ENCODE data around the gene PCBP3. TPM values are rescaled to one million over a fixed set of nuclear protein-coding genes. Genes with fewer than 3 reads are reported as not detected.
"Not testable (repeated sequence)": the region's sequence is repeated elsewhere in the genome, so short reads cannot be mapped to it uniquely, and the experiment has no call there.

PCBP3 gene
- polyA plus RNA-seq, 1 donor = 0.89 TPM

DNA sequence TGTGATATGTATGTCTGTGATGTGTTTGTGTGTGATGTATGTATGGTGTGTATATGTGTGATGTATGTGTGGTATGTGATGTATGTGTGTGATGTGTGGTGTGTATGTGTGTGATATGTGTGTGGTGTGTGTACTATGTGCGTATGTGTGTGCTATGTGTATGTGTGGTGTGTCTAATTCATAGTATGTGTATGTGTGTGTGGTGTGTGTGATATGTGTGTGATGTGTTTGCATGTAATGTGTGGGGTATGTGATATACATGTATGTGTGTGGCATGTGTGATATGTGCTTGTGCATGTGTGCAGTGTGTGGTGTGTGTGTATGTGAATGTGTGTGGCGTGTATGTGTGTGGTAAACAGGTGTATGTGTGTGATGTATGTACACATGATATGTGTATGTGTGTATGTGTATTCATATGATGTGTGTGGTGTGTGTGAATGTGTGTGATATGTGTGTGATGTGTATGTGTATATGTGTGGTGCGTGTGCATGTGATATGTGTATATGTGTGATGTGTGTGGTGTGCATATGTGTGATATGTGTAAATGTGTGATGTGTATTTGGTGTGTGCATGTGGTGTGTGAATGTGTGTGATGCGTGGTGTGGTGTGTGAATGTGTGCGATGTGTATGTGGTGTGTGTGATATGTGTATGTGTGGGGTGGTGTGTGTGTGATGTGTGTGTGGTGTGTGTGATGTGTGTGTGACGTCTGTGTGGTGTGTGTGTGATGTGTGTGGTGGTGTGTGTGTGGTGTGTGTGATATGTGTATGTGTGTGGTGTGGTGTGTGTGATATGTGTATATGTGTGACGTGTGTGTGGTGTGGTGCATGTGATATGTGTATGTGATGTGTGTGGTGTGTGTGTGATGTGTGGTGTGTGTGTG is 8.0 kb upstream of the PCBP3 start:
- DNase-seq (ENCODE audit: low read depth) = no peak

- DNase-seq (ENCODE audit: low read depth) = no peak
These were observed 7.1 kb upstream of the PCBP3 start for GRCh38 chr21:45636459-45636858.

GRCh38 chr21:45636951-45637646 is 6.4 kb upstream of the PCBP3 start:
- no peak for DNase-seq (ENCODE audit: low read depth)

DNA sequence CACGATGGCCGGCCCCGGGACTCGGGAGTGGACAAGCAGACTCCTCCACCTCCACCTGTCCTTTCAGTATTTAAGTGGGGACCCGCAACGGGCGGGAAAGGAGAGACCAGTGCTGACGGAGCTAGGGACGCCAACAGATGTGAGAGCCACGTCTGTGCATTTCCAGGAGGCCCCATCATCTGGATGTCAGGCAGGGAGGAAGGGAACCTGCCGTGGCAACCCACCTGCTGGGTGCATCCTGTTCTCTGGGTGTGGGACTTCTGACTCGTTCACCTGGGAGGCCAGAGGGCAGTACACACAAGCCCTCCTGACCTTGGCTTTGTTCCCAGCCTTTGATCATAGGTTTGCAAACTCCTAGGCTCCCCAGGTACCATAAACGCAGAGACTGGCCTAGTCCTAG is 5.6 kb upstream of the PCBP3 start:
- no peak for DNase-seq (ENCODE audit: low read depth)

DNA sequence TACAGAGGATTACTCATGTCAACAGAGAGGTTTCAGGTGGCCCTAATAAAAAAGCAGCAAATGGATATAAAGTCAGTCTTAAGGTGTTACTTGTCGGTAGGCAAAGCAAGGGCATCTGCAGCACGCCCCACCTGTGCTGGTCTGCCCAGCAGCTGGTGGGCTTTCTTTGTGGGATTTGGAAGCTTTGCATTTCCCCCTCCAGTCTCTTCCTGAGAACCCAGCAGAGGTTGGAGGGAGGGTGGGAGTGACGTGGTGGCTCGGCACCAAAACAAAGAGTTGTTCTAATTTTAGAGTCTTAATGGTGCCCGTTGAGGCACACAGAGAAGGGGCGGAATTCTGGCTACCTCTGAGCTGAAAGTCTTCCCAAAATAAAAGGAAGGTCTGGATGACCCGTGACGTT is 4.8 kb upstream of the PCBP3 start:
- no peak for DNase-seq (ENCODE audit: low read depth)

DNA sequence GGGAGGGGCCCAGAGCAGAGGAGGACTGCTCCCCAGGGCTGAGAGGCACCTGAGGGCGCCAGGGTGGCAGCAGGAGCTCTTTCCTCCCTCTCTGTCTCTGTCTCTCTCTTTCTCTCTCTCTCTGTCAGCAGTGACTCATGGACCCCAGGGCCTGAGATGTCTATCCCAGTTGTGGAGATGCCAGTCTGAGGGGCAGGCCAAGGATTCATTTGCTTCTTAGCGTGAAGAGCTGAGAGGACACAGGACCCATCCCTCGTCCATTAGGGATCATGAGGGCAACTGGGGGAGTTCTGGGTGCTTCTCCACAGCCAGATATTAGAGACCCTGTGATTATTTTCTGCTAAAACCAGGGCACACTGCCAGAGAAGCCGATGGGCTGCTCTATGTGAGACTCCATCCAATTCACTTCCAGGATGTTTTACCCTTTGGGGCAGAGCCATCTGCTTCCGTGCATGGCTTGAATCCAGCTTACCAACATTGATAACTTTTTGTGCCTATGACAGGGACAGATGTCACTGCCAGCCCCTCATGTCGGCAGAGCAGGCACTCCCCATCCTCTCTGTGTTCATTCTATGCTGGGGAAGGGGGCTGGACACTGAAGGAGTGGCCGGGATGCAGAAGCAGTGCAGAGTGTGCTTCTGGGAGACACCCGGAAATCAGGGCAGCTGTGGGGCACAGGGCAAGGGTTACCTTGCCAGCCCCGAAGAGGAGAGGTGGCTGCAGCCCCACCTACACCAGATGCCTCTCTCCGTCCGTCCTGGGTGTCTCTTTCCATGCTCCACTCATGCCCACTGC is 4.1 kb upstream of the PCBP3 start:
- DNase-seq (ENCODE audit: low read depth) = no peak

- DNase-seq (ENCODE audit: low read depth) = no peak
These were observed 3.3 kb upstream of the PCBP3 start for GRCh38 chr21:45640001-45640887.

DNA sequence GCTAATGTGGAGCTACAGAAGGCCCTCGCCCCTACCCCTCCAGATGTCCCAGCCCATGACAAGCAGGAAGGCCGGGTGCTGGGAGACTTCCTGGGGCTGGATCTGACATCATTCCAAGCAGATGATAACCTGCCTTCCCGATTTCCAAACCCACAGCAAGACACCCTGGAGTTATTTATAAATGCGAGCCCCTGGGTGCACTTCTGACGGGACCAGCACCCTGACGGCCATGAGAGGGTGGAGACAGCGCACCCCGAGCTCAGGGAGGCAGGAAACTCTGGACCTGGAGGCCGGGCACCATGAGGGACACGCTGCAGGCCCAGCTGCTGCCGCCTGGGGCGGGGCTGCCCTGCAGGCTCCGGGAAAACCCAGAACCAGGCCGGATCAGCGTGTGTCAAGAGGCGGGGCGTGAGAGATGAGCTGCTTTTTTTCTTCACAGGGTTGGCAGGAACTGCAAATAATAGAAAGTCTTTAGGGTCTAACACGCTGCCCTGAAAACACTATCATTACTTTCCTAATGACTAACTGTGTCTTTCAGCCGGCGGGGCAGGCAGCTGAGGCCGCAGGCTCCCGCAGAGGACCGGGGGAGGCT is 2.5 kb upstream of the PCBP3 start:
- no peak for DNase-seq (ENCODE audit: low read depth)

GRCh38 chr21:45641480-45642035 is 2.0 kb upstream of the PCBP3 start:
- no peak for DNase-seq (ENCODE audit: low read depth)

GRCh38 chr21:45642122-45642813 is 1.3 kb upstream of the PCBP3 start:
- no peak for DNase-seq (ENCODE audit: low read depth)

DNA sequence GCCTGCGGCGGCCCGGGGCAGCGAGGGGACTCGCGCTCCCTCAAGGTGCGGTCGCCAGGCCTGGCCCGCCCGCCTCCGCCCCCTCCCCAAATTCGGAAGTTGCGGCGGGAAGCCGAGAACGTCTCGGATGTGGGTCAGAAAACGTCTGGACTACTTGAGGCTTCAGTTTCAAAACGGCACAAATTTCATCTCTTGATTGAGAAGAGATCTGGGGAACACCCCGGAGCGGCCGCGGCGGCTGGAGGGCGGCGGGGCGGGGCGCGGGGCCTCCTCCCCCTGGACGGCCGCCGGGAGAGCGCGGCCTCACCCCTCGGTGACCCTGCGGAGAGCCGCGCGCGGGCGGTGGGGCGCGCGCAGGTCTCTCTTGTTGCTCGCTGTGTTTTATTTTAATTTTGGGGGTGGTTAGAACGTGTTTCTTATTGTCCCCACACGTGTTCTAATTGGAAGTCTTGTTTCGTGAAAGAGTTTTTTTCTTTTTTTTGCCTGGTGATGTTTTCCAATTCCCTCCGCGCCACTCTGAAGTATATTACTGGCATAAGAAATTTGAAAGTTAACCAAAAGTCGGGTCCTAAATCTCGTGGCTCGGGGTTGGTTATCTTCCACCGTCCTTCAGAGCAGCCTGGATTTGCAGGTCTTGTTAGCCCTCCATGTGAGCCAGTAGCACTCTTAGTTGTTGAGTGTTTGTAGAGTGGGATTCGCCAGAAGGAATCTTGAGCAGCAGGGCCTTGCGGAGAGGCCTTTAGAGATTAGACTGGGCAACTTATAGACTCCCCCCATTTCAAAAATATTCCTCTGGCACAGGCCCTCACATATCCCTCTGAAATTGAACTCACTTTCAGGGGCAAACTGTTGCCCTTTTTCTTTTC is 749 bp downstream of the PCBP3 start:
- DNase-seq (ENCODE audit: low read depth) = no peak

GRCh38 chr21:45651921-45652320 is 8.4 kb downstream of the PCBP3 start:
- no peak for DNase-seq (ENCODE audit: low read depth)

DNA sequence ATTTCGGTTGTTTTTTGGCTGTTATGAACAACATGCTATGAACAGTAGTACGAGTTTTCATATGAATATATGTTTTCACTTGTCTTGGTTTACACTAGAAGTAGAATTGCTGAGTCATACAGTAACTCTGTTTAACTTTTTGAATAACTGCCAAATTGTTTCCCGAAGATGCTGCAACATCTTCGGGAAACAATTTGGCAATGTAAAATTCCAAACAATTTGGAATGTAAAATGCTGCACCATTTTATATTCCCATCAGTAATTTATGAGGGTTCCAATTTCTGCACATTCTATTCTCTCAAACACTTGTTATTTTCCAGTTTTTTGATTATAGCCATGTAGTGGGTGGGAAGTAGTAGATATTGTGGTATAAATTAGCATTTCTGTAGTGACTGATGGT is 11.6 kb downstream of the PCBP3 start:
- no peak for DNase-seq (ENCODE audit: low read depth)

GRCh38 chr21:45656114-45656513 is 12.6 kb downstream of the PCBP3 start:
- DNase-seq (ENCODE audit: low read depth) = not testable (repeated sequence)

GRCh38 chr21:45661913-45662622 is 18.5 kb downstream of the PCBP3 start:
- DNase-seq (ENCODE audit: low read depth) = not testable (repeated sequence)

- DNase-seq (ENCODE audit: low read depth) = not testable (repeated sequence)
These were observed 19.2 kb downstream of the PCBP3 start for GRCh38 chr21:45662623-45663245.

DNA sequence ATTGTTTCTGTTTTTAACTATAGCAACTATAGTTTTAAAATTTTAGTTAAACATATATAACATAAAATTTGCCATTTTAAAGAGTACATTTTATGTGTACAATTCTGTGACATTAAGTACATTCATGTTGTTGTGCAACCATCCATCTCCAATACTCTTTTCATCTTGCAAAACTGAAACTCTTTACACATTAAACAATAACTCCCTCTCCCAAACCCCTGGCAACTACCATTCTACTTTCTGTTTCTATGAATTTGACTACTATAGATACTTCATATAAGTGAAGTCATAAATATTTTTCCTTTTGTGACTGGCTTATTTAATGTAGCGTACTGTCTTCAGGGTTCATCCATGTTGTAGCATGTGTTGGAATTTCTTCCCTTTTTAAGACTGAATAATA is 25.9 kb downstream of the PCBP3 start:
- no peak for DNase-seq (ENCODE audit: low read depth)

- no peak for DNase-seq (ENCODE audit: low read depth)
These were observed 27.2 kb downstream of the PCBP3 start for GRCh38 chr21:45670731-45671130.

Data from forelimb muscle (tissue), 1 donor.